AG20443 (cell line): Measurements from ENCODE around the gene LAMTOR1.

Experiments
- DNase-seq: peaks from one replicate; pipeline ENCODE4 v3.0.0; 2012; ENCODE audit warnings: low spot score, mixed read lengths

Gene LAMTOR1

GRCh38 chr11:72081184-72081644 lies 21.9 kb downstream of the LAMTOR1 start:
- no peak for DNase-seq

- DNase-seq = peak; percentile 94
These were observed 22.5 kb downstream of the LAMTOR1 start, which contains the start of the genes LRRC51 and NUMA1 for GRCh38 chr11:72080326-72081183. LRRC51 (plus strand) TSS chr11:72080850; CDS start chr11:72089084, 8,234 bp downstream. NUMA1 (minus strand) TSS chr11:72080542; CDS start chr11:72035943, 44,599 bp downstream.

- no peak for DNase-seq
These were observed 23.2 kb downstream of the LAMTOR1 start for GRCh38 chr11:72079819-72080325.

- no peak for DNase-seq
These were observed 24.6 kb downstream of the LAMTOR1 start for GRCh38 chr11:72078477-72078876.

- DNase-seq = no peak
These were observed 27.3 kb downstream of the LAMTOR1 start for GRCh38 chr11:72075756-72076155.

GRCh38 chr11:72075109-72075508 lies 28.0 kb downstream of the LAMTOR1 start:
- DNase-seq = no peak

- DNase-seq = peak; percentile 60
These were observed 30.7 kb downstream of the LAMTOR1 start for GRCh38 chr11:72072348-72072747.

GRCh38 chr11:72070491-72070890 lies 32.6 kb downstream of the LAMTOR1 start:
- DNase-seq = no peak

GRCh38 chr11:72069787-72070251 lies 33.3 kb downstream of the LAMTOR1 start:
- peak; percentile 92 for DNase-seq

- DNase-seq = no peak
These were observed 33.9 kb downstream of the LAMTOR1 start for GRCh38 chr11:72069200-72069599.

GRCh38 chr11:72067676-72068075 lies 35.4 kb downstream of the LAMTOR1 start:
- no peak for DNase-seq

GRCh38 chr11:72067266-72067665 lies 35.8 kb downstream of the LAMTOR1 start:
- DNase-seq = no peak

GRCh38 chr11:72066855-72067254 lies 36.2 kb downstream of the LAMTOR1 start:
- DNase-seq = no peak

GRCh38 chr11:72061739-72062396 lies 41.2 kb downstream of the LAMTOR1 start:
- no peak for DNase-seq

- DNase-seq = no peak
These were observed 44.6 kb downstream of the LAMTOR1 start for GRCh38 chr11:72058416-72059034.

- no peak for DNase-seq
These were observed 54.2 kb downstream of the LAMTOR1 start for GRCh38 chr11:72048766-72049460.
